ENCODE results near the gene LARGE1. TPM values are rescaled to one million over a fixed set of nuclear protein-coding genes. Genes with fewer than 3 reads are reported as not detected.

Gene LARGE1
- total RNA-seq, 1 experiment from 2014 or later, result 1.3 TPM

- Histone ChIP-seq H3K27ac (ENCODE audit: low read length) (no peak overlapping the region), H3K9me2 (replicated peaks; ENCODE audit: low read length) (no peaks in the 10 kb centered on the region), H3K27me3 (ENCODE audit: low read length) (no peaks in the 10 kb centered on the region), H3K79me2 (ENCODE audit: low read length) (no peaks in the 10 kb centered on the region), H3K4me2 (ENCODE audit: low read length) (no peak overlapping the region), H3F3A (ENCODE audit: low read length, unreplicated experiment) (no peaks in the 10 kb centered on the region), H3K36me3 (ENCODE audit: low read depth, low read length) (no peaks in the 10 kb centered on the region), H3K9me3 (ENCODE audit: low read length) (no peaks in the 10 kb centered on the region), H3K4me3 (ENCODE audit: low read length) (no peak overlapping the region), H2AFZ (ENCODE audit: low read length) (no peak overlapping the region), H3K9ac (ENCODE audit: low read length) (no peak overlapping the region), H4K20me1 (ENCODE audit: low read length) (no peaks in the 10 kb centered on the region), H3K4me1 (ENCODE audit: insufficient read depth, low read length) (no peaks in the 10 kb centered on the region)
- ChIA-PET POLR2A (ENCODE audit: unreplicated experiment) (no interaction called here), CTCF (no interaction called here)
- BruUV-seq (replicated peaks), result no TSS peak
- DNase-seq (peak; percentile 4), ATAC-seq (no peak)
- intact Hi-C loops (cut with micrococcal nuclease), result no loop called here
- TF ChIP-seq EZH2phosphoT487 (IDR thresholded peaks at IDR 0.05; ENCODE audit: borderline replicate concordance, low read length) (no peak), EZH2 (IDR thresholded peaks at IDR 0.05; ENCODE audit: low read length, unreplicated experiment) (no peak)
- TF ChIP-seq, protein P1, sequence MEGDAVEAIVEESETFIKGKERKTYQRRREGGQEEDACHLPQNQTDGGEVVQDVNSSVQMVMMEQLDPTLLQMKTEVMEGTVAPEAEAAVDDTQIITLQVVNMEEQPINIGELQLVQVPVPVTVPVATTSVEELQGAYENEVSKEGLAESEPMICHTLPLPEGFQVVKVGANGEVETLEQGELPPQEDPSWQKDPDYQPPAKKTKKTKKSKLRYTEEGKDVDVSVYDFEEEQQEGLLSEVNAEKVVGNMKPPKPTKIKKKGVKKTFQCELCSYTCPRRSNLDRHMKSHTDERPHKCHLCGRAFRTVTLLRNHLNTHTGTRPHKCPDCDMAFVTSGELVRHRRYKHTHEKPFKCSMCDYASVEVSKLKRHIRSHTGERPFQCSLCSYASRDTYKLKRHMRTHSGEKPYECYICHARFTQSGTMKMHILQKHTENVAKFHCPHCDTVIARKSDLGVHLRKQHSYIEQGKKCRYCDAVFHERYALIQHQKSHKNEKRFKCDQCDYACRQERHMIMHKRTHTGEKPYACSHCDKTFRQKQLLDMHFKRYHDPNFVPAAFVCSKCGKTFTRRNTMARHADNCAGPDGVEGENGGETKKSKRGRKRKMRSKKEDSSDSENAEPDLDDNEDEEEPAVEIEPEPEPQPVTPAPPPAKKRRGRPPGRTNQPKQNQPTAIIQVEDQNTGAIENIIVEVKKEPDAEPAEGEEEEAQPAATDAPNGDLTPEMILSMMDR (conservative IDR thresholded peaks at IDR 0.05; ENCODE audit: low read depth, low read length), result no peak; the same call in 1 of the 2 replicates
Measured at GRCh38 chr22:33519071-33519973, 401.0 kb downstream of the LARGE1 start.

DNA sequence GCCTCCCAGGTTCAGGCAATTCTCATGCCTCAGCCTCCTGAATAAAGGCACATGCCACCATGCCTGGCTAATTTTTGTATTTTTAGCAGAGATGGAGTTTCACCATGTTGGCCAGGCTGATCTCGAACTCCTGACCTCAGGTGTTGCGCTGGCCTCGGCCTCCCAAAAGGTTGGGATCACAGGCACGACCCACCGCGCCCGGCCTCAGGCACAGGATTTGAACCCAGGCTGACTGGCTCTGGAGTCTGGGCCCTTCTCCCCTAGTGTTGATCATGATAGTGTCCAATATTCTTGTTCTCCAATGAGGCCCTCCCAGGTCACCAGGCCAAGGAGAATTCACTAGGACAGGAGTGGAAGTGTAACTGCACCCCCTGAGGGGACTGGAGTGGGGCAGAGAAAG lies 401.9 kb downstream of the LARGE1 start:
- H3K9me3 ChIP-seq (ENCODE audit: low read length), result no peaks in the 10 kb centered on the region
- no peaks in the 10 kb centered on the region for H4K20me1 ChIP-seq (ENCODE audit: low read length)
- H3K4me2 ChIP-seq (ENCODE audit: low read length), result no peak overlapping the region
- H3K79me2 ChIP-seq (ENCODE audit: low read length), result no peaks in the 10 kb centered on the region
- no peak overlapping the region for H3K4me3 ChIP-seq (ENCODE audit: low read length)
- no peak overlapping the region for H3K9ac ChIP-seq (ENCODE audit: low read length)
- no peaks in the 10 kb centered on the region for H3K36me3 ChIP-seq (ENCODE audit: low read depth, low read length)
- H3K27ac ChIP-seq (ENCODE audit: low read length), result no peak overlapping the region
- no peak overlapping the region for H2AFZ ChIP-seq (ENCODE audit: low read length)
- intact Hi-C loops (cut with micrococcal nuclease), result no loop called here
- BruUV-seq (replicated peaks), result no TSS peak
- ATAC-seq (no peak), DNase-seq (no peak)
- ChIA-PET POLR2A (ENCODE audit: unreplicated experiment) (no interaction called here), CTCF (no interaction called here)
- H3F3A ChIP-seq (ENCODE audit: low read length, unreplicated experiment), result no peaks in the 10 kb centered on the region
- H3K9me2 ChIP-seq (replicated peaks; ENCODE audit: low read length), result no peaks in the 10 kb centered on the region
- no peaks in the 10 kb centered on the region for H3K27me3 ChIP-seq (ENCODE audit: low read length)
- H3K4me1 ChIP-seq (ENCODE audit: insufficient read depth, low read length), result no peaks in the 10 kb centered on the region
- TF ChIP-seq EZH2 (IDR thresholded peaks at IDR 0.05; ENCODE audit: low read length, unreplicated experiment), result no peak
- TF ChIP-seq, protein P1 (conservative IDR thresholded peaks at IDR 0.05; ENCODE audit: low read depth, low read length), result no peak
- TF ChIP-seq EZH2phosphoT487 (IDR thresholded peaks at IDR 0.05; ENCODE audit: borderline replicate concordance, low read length), result no peak

DNA sequence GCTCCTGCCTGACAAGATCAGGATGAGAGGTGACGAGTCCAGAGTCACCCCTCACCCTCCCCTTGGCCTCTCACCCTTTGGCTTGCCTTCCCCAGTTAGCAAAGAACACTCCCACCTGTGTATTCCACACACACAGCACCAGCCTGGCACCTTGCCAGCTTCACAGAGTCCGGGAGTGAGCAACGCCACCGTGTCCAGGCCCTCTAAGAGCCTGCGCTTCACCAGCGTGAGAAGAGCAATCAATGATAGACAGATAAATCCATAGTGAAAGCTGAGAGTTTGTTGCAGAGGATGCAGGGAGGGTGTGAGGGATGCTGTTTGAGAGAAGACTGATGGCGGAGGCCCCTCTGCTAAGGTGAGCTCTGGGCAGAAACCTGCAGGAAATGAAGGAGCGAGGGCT lies 404.5 kb downstream of the LARGE1 start:
- Histone ChIP-seq H4K20me1 (ENCODE audit: low read length) (no peaks in the 10 kb centered on the region), H2AFZ (ENCODE audit: low read length) (no peak overlapping the region), H3K27ac (ENCODE audit: low read length) (no peak overlapping the region), H3F3A (ENCODE audit: low read length, unreplicated experiment) (no peaks in the 10 kb centered on the region), H3K9ac (ENCODE audit: low read length) (no peak overlapping the region), H3K36me3 (ENCODE audit: low read depth, low read length) (no peaks in the 10 kb centered on the region), H3K4me3 (ENCODE audit: low read length) (no peak overlapping the region), H3K9me2 (replicated peaks; ENCODE audit: low read length) (no peaks in the 10 kb centered on the region), H3K9me3 (ENCODE audit: low read length) (no peaks in the 10 kb centered on the region), H3K79me2 (ENCODE audit: low read length) (no peaks in the 10 kb centered on the region), H3K4me1 (ENCODE audit: insufficient read depth, low read length) (no peaks in the 10 kb centered on the region), H3K4me2 (ENCODE audit: low read length) (no peak overlapping the region), H3K27me3 (ENCODE audit: low read length) (no peaks in the 10 kb centered on the region)
- TF ChIP-seq EZH2 (IDR thresholded peaks at IDR 0.05; ENCODE audit: low read length, unreplicated experiment) (no peak), EZH2phosphoT487 (IDR thresholded peaks at IDR 0.05; ENCODE audit: borderline replicate concordance, low read length) (no peak)
- TF ChIP-seq, protein P1 (conservative IDR thresholded peaks at IDR 0.05; ENCODE audit: low read depth, low read length), result no peak
- POLR2A ChIA-PET (ENCODE audit: unreplicated experiment), result no interaction called here
- intact Hi-C loops (cut with micrococcal nuclease), result no loop called here
- CTCF ChIA-PET, result no interaction called here
- DNase-seq, result no peak
- no peak for ATAC-seq
- BruUV-seq (replicated peaks), result no TSS peak
